HG02943 (cell line): ENCODE results near the gene HLA-DPB1.
"Not testable (repeated sequence)": the region's sequence is repeated elsewhere in the genome, so short reads cannot be mapped to it uniquely, and the experiment has no call there.

Experiments
- ATAC-seq: cut with Tn5 transposase; IDR thresholded peaks from one replicate; pipeline ENCODE4 v1.9.1; 2021; ENCODE audit warnings: mild to moderate bottlenecking, low read depth, moderate library complexity; ENCODE audit not compliant: unreplicated experiment

Gene HLA-DPB1

GRCh38 chr6:33075568-33076405 is at the start of gene HLA-DPB1:
HLA-DPB1 (plus strand) TSS chr6:33075990; CDS start chr6:33076042, 52 bp downstream.
- peak; percentile 80 for ATAC-seq

- no peak for ATAC-seq
Measured at GRCh38 chr6:33028220-33028849, 47.5 kb upstream of the HLA-DPB1 start.

GRCh38 chr6:33029328-33030184 is 46.2 kb upstream of the HLA-DPB1 start:
- peak; percentile 53 for ATAC-seq

- no peak for ATAC-seq
Measured at GRCh38 chr6:33030245-33030644, 45.5 kb upstream of the HLA-DPB1 start.

- no peak for ATAC-seq
Measured at GRCh38 chr6:33034554-33034953, 41.2 kb upstream of the HLA-DPB1 start.

GRCh38 chr6:33036535-33036934 is 39.3 kb upstream of the HLA-DPB1 start:
- no peak for ATAC-seq

- ATAC-seq, result no peak
Measured at GRCh38 chr6:33040157-33040556, 35.6 kb upstream of the HLA-DPB1 start.

- ATAC-seq, result no peak
Measured at GRCh38 chr6:33049323-33050013, 26.3 kb upstream of the HLA-DPB1 start.

- ATAC-seq, result no peak
Measured at GRCh38 chr6:33050014-33050810, 25.6 kb upstream of the HLA-DPB1 start.

- ATAC-seq, result no peak
Measured at GRCh38 chr6:33052627-33053026, 23.2 kb upstream of the HLA-DPB1 start.

GRCh38 chr6:33053230-33053629 is 22.6 kb upstream of the HLA-DPB1 start:
- ATAC-seq, result no peak

- no peak for ATAC-seq
Measured at GRCh38 chr6:33057222-33058150, 18.3 kb upstream of the HLA-DPB1 start.

GRCh38 chr6:33061987-33062386 is 13.8 kb upstream of the HLA-DPB1 start:
- no peak for ATAC-seq

GRCh38 chr6:33063435-33063834 is 12.4 kb upstream of the HLA-DPB1 start:
- not testable (repeated sequence) for ATAC-seq

GRCh38 chr6:33064723-33065122 is 11.1 kb upstream of the HLA-DPB1 start:
- ATAC-seq, result no peak

GRCh38 chr6:33065312-33065711 is 10.5 kb upstream of the HLA-DPB1 start:
- no peak for ATAC-seq

- no peak for ATAC-seq
Measured at GRCh38 chr6:33066917-33067521, 8.8 kb upstream of the HLA-DPB1 start.
